Fibroblast of lung (primary cell): ENCODE data around the gene TMEM43. TPM values are rescaled to one million over a fixed set of nuclear protein-coding genes. Genes with fewer than 3 reads are reported as not detected.
"Not testable (repeated sequence)": the region's sequence is repeated elsewhere in the genome, so short reads cannot be mapped to it uniquely, and the experiment has no call there.

Experiments
- DNase-seq, 2 donors: peaks; one replicate each; pipeline versions ENCODE4 v3.0.0 to v3.0.0-alpha.2; 2010; ENCODE audit warnings: low read depth in 2 of 2
- H2AFZ ChIP-seq: 2 replicates; pipeline ENCODE4 v1.5.1; 2012; ENCODE audit warnings: low read length, control low read depth, inconsistent platforms
- H3K27ac ChIP-seq: 2 replicates; pipeline ENCODE4 v1.5.1; 2011; ENCODE audit warnings: low read length, control low read depth; ENCODE audit not compliant: insufficient read depth
- H3K27me3 ChIP-seq: 2 replicates; pipeline ENCODE4 v1.5.1; 2011; ENCODE audit warnings: mild to moderate bottlenecking, low read length; ENCODE audit not compliant: control insufficient read depth, insufficient read depth
- H3K36me3 ChIP-seq: 2 replicates; pipeline ENCODE4 v1.5.1; 2011; ENCODE audit warnings: low read length; ENCODE audit not compliant: control insufficient read depth, insufficient read depth
- H3K4me1 ChIP-seq: 2 replicates; pipeline ENCODE4 v1.5.1; 2011; ENCODE audit warnings: low read length; ENCODE audit not compliant: control insufficient read depth, insufficient read depth; ENCODE audit errors: extremely low read depth
- H3K4me2 ChIP-seq: 2 replicates; pipeline ENCODE4 v1.5.1; 2011; ENCODE audit warnings: low read length, control low read depth; ENCODE audit not compliant: insufficient read depth; ENCODE audit errors: extremely low read depth
- H3K4me3 ChIP-seq, 4 experiments: fragments of 200-600 bp in 1 of 4; sonication (generic) in 1 of 4; replicated peaks in 1 of 4; 2 replicates each; pipeline ENCODE4 v1.5.1; 2011 to 2016; ENCODE audit warnings: low read length in 4 of 4, low read depth in 3 of 4, mild to moderate bottlenecking in 3 of 4, control low read depth in 2 of 4, inconsistent platforms in 1 of 4, mixed read lengths in 1 of 4; ENCODE audit not compliant: insufficient read depth in 1 of 4; ENCODE audit errors: control extremely low read depth in 1 of 4
- H3K79me2 ChIP-seq: 2 replicates; pipeline ENCODE4 v1.5.1; 2012; ENCODE audit warnings: mild to moderate bottlenecking, low read length, inconsistent platforms; ENCODE audit not compliant: control insufficient read depth, insufficient read depth
- H3K9ac ChIP-seq: 2 replicates; pipeline ENCODE4 v1.5.1; 2011; ENCODE audit warnings: mild to moderate bottlenecking, low read length, control low read depth; ENCODE audit not compliant: insufficient read depth
- H3K9me3 ChIP-seq: 2 replicates; pipeline ENCODE4 v1.5.1; 2012; ENCODE audit warnings: low read depth, low read length; ENCODE audit not compliant: control insufficient read depth, insufficient read depth
- H4K20me1 ChIP-seq: 2 replicates; pipeline ENCODE4 v1.5.1; 2011; ENCODE audit warnings: low read length; ENCODE audit not compliant: control insufficient read depth, insufficient read depth; ENCODE audit errors: extremely low read depth
- CTCF ChIP-seq, 2 donors: IDR thresholded peaks in 1 of 2; conservative IDR thresholded peaks in 1 of 2; 1 replicate in 1 of 2; 2 replicates in 1 of 2; pipeline ENCODE4 v1.5.1; 2011 to 2012; ENCODE audit warnings: low read length in 2 of 2, control low read depth in 1 of 2, inconsistent platforms in 1 of 2, low read depth in 1 of 2, mild to moderate bottlenecking in 1 of 2
- EZH2 ChIP-seq: IDR thresholded peaks from 2 replicates; pipeline ENCODE4 v1.5.1; 2012; ENCODE audit warnings: low read length, control low read depth, mild to moderate bottlenecking; ENCODE audit errors: missing control alignments
- polyA plus RNA-seq, 2 donors: library from polyadenylated mRNA; depleted of rRNA in 1 of 2; stranded (reverse) in 1 of 2; unstranded in 1 of 2; fragments of >200 nt; gene quantifications; 2 replicates each; pipeline ENCODE4 v1.2.1, GENCODE V29; 2011 to 2012; ENCODE audit warnings: missing spikeins in 1 of 2
- total RNA-seq: library from RNA; depleted of rRNA; stranded (reverse); fragments of >200 nt; gene quantifications from 2 replicates; pipeline ENCODE4 v1.2.1, GENCODE V29; 2014

TMEM43 gene
- total and polyA plus RNA-seq, 2 donors (not counting 1 experiment from before 2014, with no cell fraction given): 114 to 180 TPM

GRCh38 chr3:14093831-14094230 is 31.0 kb upstream of the TMEM43 start:
- H2AFZ ChIP-seq: no peak overlapping the region
- H3K4me3 ChIP-seq: no peak overlapping the region
- no peaks in the 10 kb centered on the region for H3K9me3 ChIP-seq
- H3K4me1 ChIP-seq: no peaks in the 10 kb centered on the region
- H3K9ac ChIP-seq: no peak overlapping the region
- H3K27ac ChIP-seq: no peak overlapping the region
- H3K79me2 ChIP-seq: no peaks in the 10 kb centered on the region
- H4K20me1 ChIP-seq: no peaks in the 10 kb centered on the region
- TF ChIP-seq CTCF (conservative IDR thresholded peaks at IDR 0.05 in 1 of 2, IDR thresholded peaks at IDR 0.05 in 1 of 2; ENCODE audit: low read depth in 1 of 2, low read length in 2 of 2): no peak
- no peak for TF ChIP-seq EZH2
- no peak for DNase-seq
- no peak overlapping the region for H3K4me2 ChIP-seq
- H3K36me3 ChIP-seq: no peaks in the 10 kb centered on the region
- H3K27me3 ChIP-seq: no peaks in the 10 kb centered on the region

GRCh38 chr3:14096742-14097141 is 28.1 kb upstream of the TMEM43 start:
- H4K20me1 ChIP-seq: no peaks in the 10 kb centered on the region
- DNase-seq: no peak
- H2AFZ ChIP-seq: no peak overlapping the region
- H3K4me1 ChIP-seq: no peaks in the 10 kb centered on the region
- no peak overlapping the region for H3K27ac ChIP-seq
- no peak overlapping the region for H3K9ac ChIP-seq
- no peak for TF ChIP-seq EZH2
- TF ChIP-seq CTCF (conservative IDR thresholded peaks at IDR 0.05 in 1 of 2, IDR thresholded peaks at IDR 0.05 in 1 of 2; ENCODE audit: low read depth in 1 of 2, low read length in 2 of 2): no peak
- H3K4me2 ChIP-seq: no peak overlapping the region
- no peak overlapping the region for H3K4me3 ChIP-seq
- no peaks in the 10 kb centered on the region for H3K9me3 ChIP-seq
- no peaks in the 10 kb centered on the region for H3K27me3 ChIP-seq
- no peaks in the 10 kb centered on the region for H3K36me3 ChIP-seq
- H3K79me2 ChIP-seq: no peaks in the 10 kb centered on the region

GRCh38 chr3:14097616-14098391 is 27.0 kb upstream of the TMEM43 start:
- Histone ChIP-seq H4K20me1 (no peaks in the 10 kb centered on the region), H3K79me2 (no peaks in the 10 kb centered on the region), H3K9ac (no peak overlapping the region), H2AFZ (no peak overlapping the region), H3K4me3 (no peak overlapping the region), H3K36me3 (no peaks in the 10 kb centered on the region), H3K4me2 (no peak overlapping the region), H3K9me3 (no peaks in the 10 kb centered on the region), H3K27me3 (no peaks in the 10 kb centered on the region), H3K4me1 (no peaks in the 10 kb centered on the region), H3K27ac (no peak overlapping the region)
- TF ChIP-seq EZH2 (no peak), CTCF (conservative IDR thresholded peaks at IDR 0.05 in 1 of 2, IDR thresholded peaks at IDR 0.05 in 1 of 2; ENCODE audit: low read depth in 1 of 2, low read length in 2 of 2) (no peak)
- no peak for DNase-seq

GRCh38 chr3:14109821-14110220 is 15.0 kb upstream of the TMEM43 start:
- not testable (repeated sequence) for H3K79me2 ChIP-seq, H3K36me3 ChIP-seq, DNase-seq, H3K4me3 ChIP-seq, H3K9me3 ChIP-seq, H3K27me3 ChIP-seq, H3K4me1 ChIP-seq, H4K20me1 ChIP-seq, H2AFZ ChIP-seq, H3K9ac ChIP-seq, H3K4me2 ChIP-seq, H3K27ac ChIP-seq
